Breast epithelium (tissue), 3 donors: ENCODE results near the gene BATF.

Source experiments
- CTCF ChIP-seq, 3 donors: fragments of 450-650 bp; IDR thresholded peaks; one replicate each; pipeline ENCODE4 v1.5.1; 2016 to 2017; ENCODE audit warnings: antibody characterized with exemption in 3 of 3, mild to moderate bottlenecking in 3 of 3, moderate library complexity in 3 of 3
- POLR2A ChIP-seq: fragments of 450-650 bp; IDR thresholded peaks from one replicate; pipeline ENCODE4 v1.6.1; 2016; ENCODE audit warnings: antibody characterized with exemption, mild to moderate bottlenecking, moderate library complexity
- POLR2AphosphoS5 ChIP-seq, 3 donors: sonication (generic); formaldehyde crosslinking; IDR thresholded peaks; one replicate each; pipeline ENCODE4 v1.6.1; 2017; ENCODE audit warnings: antibody characterized with exemption in 3 of 3

- TF ChIP-seq POLR2A (no peak), CTCF (IDR thresholded peaks at IDR 0.05) (no peak), POLR2AphosphoS5 (IDR thresholded peaks at IDR 0.05) (no peak)
These were observed 36.0 kb upstream of the BATF start for GRCh38 chr14:75486318-75486717.
